ENCODE data around the gene PGLYRP1.

DNA sequence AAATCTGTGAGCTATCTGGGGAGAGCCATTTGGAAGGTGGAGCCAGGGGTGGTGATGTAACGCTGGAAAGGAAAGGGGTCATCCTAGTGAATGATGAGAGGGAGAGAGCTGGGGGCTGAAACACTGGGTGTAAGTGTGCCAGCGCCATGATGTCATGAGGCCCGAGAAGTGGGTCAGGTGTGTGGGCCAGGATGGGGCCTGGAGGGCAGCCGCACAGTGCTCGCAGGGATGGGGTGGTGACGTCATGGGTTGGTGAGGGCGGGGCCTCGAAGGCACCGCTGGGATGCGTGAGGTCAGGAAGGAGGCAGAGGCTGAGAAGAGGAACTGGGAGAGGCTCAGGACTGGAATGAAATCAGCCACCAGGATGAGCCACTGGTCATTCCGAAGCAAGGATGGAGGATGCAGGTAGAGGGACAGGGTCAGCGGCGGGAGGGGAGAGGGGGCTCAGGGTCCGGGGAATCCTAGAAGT, 23.2 kb downstream of the PGLYRP1 start:
- no peak for TF ChIP-seq POLR2AphosphoS5 (IDR thresholded peaks at IDR 0.05)
- TF ChIP-seq, protein P1, sequence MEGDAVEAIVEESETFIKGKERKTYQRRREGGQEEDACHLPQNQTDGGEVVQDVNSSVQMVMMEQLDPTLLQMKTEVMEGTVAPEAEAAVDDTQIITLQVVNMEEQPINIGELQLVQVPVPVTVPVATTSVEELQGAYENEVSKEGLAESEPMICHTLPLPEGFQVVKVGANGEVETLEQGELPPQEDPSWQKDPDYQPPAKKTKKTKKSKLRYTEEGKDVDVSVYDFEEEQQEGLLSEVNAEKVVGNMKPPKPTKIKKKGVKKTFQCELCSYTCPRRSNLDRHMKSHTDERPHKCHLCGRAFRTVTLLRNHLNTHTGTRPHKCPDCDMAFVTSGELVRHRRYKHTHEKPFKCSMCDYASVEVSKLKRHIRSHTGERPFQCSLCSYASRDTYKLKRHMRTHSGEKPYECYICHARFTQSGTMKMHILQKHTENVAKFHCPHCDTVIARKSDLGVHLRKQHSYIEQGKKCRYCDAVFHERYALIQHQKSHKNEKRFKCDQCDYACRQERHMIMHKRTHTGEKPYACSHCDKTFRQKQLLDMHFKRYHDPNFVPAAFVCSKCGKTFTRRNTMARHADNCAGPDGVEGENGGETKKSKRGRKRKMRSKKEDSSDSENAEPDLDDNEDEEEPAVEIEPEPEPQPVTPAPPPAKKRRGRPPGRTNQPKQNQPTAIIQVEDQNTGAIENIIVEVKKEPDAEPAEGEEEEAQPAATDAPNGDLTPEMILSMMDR (IDR thresholded peaks at IDR 0.05), result no peak
